Measurements from ENCODE around the gene SERINC2. TPM values are rescaled to one million over a fixed set of nuclear protein-coding genes. Genes with fewer than 3 reads are reported as not detected.

Gene SERINC2
- total RNA-seq, 1 donor from 2014 or later: 32.3 TPM

GRCh38 chr1:31396633-31397351, 16.2 kb upstream of the SERINC2 start:
- ATAC-seq (no peak), DNase-seq (no peak)
- H3K27me3 ChIP-seq (ENCODE audit: low read depth): peaks cover 4% of the 10 kb centered on the region
- H3K4me1 ChIP-seq: peaks cover 11% of the 10 kb centered on the region
- TF ChIP-seq CTCF (IDR thresholded peaks at IDR 0.05): no peak
- no peak overlapping the region for H3K4me3 ChIP-seq
- no peaks in the 10 kb centered on the region for H3K9me3 ChIP-seq
- intact Hi-C loops (cut with DNase I): no loop called here
- no peak overlapping the region for H3K27ac ChIP-seq
- H3K36me3 ChIP-seq: no peaks in the 10 kb centered on the region

GRCh38 chr1:31397360-31398095, 15.5 kb upstream of the SERINC2 start:
- TF ChIP-seq CTCF (IDR thresholded peaks at IDR 0.05): no peak
- Histone ChIP-seq H3K36me3 (no peaks in the 10 kb centered on the region), H3K4me1 (peaks cover 11% of the 10 kb centered on the region), H3K27ac (no peak overlapping the region), H3K27me3 (ENCODE audit: low read depth) (peaks cover 4% of the 10 kb centered on the region), H3K9me3 (no peaks in the 10 kb centered on the region), H3K4me3 (no peak overlapping the region)
- no peak for DNase-seq
- intact Hi-C loops (cut with DNase I): no loop called here
- no peak for ATAC-seq

- H3K9me3 ChIP-seq: no peaks in the 10 kb centered on the region
- peaks cover 11% of the 10 kb centered on the region for H3K4me1 ChIP-seq
- no peaks in the 10 kb centered on the region for H3K27me3 ChIP-seq (ENCODE audit: low read depth)
- TF ChIP-seq CTCF (IDR thresholded peaks at IDR 0.05): no peak
- intact Hi-C loops (cut with DNase I): no loop called here
- no peak overlapping the region for H3K4me3 ChIP-seq
- H3K27ac ChIP-seq: no peak overlapping the region
- DNase-seq (no peak), ATAC-seq (no peak)
- no peaks in the 10 kb centered on the region for H3K36me3 ChIP-seq
Measured at GRCh38 chr1:31398246-31398645, 14.8 kb upstream of the SERINC2 start.

- intact Hi-C loops (cut with DNase I): no loop called here
- DNase-seq (no peak), ATAC-seq (no peak)
- Histone ChIP-seq H3K9me3 (no peaks in the 10 kb centered on the region), H3K4me1 (peaks cover 2% of the 10 kb centered on the region), H3K27ac (no peak overlapping the region), H3K36me3 (no peaks in the 10 kb centered on the region), H3K27me3 (ENCODE audit: low read depth) (no peaks in the 10 kb centered on the region), H3K4me3 (no peak overlapping the region)
- no peak for TF ChIP-seq CTCF (IDR thresholded peaks at IDR 0.05)
Measured at GRCh38 chr1:31399976-31400375, 13.0 kb upstream of the SERINC2 start.

- Histone ChIP-seq H3K4me3 (no peak overlapping the region), H3K36me3 (no peaks in the 10 kb centered on the region), H3K27ac (no peak overlapping the region), H3K4me1 (no peaks in the 10 kb centered on the region), H3K9me3 (no peaks in the 10 kb centered on the region), H3K27me3 (ENCODE audit: low read depth) (no peaks in the 10 kb centered on the region)
- intact Hi-C loops (cut with DNase I): no loop called here
- DNase-seq (no peak), ATAC-seq (no peak)
- TF ChIP-seq CTCF (IDR thresholded peaks at IDR 0.05): no peak
Measured at GRCh38 chr1:31400393-31400792, 12.6 kb upstream of the SERINC2 start.

Measured in lower lobe of right lung (tissue), 2 donors.